Stimulated activated effector memory CD8-positive, alpha-beta T cell treated with anti-CD3 and anti-CD28 coated beads, Interleukin-12 subunit alpha, Interleukin-12 subunit beta, amount 100 ng/mL, for 72 hours (primary cell): ENCODE results near the gene APP.

Source experiments
- ATAC-seq: fragments of 150-1000 bp; cut with Tn5 transposase; 2 replicates; pipeline ENCODE4 v1.10.0; 2021
- DNase-seq, 2 donors: peaks; one replicate each; pipeline ENCODE4 v3.0.0; 2021 to 2022; ENCODE audit warnings: low spot score in 2 of 2
- H3K27ac Mint-ChIP-seq: one replicate; pipeline ENCODE4 v1.8.0; 2022; ENCODE audit warnings: mild to moderate bottlenecking, mixed read lengths
- H3K36me3 Mint-ChIP-seq: one replicate; pipeline ENCODE4 v1.8.0; 2022; ENCODE audit warnings: mild to moderate bottlenecking, mixed read lengths
- H3K4me1 Mint-ChIP-seq: one replicate; pipeline ENCODE4 v1.8.0; 2022; ENCODE audit warnings: mixed read lengths
- H3K4me3 Mint-ChIP-seq: one replicate; pipeline ENCODE4 v1.8.0; 2022; ENCODE audit warnings: mild to moderate bottlenecking, mixed read lengths
- H3K9me3 Mint-ChIP-seq: one replicate; pipeline ENCODE4 v1.8.0; 2022; ENCODE audit warnings: mixed read lengths

APP gene

GRCh38 chr21:26171258-26172100, 909 bp upstream of the APP start:
- H3K4me1 Mint-ChIP-seq = peaks cover 23% of the 10 kb centered on the region

GRCh38 chr21:26169611-26170470, 729 bp downstream of the APP start:
- no peaks in the 10 kb centered on the region for H3K36me3 Mint-ChIP-seq
- H3K4me3 Mint-ChIP-seq = peak overlapping the region; percentile 79
- no peaks in the 10 kb centered on the region for H3K9me3 Mint-ChIP-seq
- DNase-seq (peak; percentile 9 to 48), ATAC-seq (peak; percentile 53)
- H3K27ac Mint-ChIP-seq = peak overlapping the region; percentile 69
- H3K4me1 Mint-ChIP-seq = peaks cover 23% of the 10 kb centered on the region

More at GRCh38 chr21:26171258-26172100, 909 bp upstream of the APP start:
- Mint-ChIP-seq H3K4me3 (peak overlapping the region; percentile 79), H3K36me3 (no peaks in the 10 kb centered on the region), H3K27ac (no peak overlapping the region), H3K9me3 (no peaks in the 10 kb centered on the region)
- DNase-seq (no peak), ATAC-seq (no peak)

GRCh38 chr21:26169061-26169610, 1.4 kb downstream of the APP start:
- H3K27ac Mint-ChIP-seq = peak overlapping the region; percentile 69
- DNase-seq (no peak), ATAC-seq (peak; percentile 59)
- peaks cover 23% of the 10 kb centered on the region for H3K4me1 Mint-ChIP-seq
- H3K36me3 Mint-ChIP-seq = no peaks in the 10 kb centered on the region
- peak overlapping the region; percentile 79 for H3K4me3 Mint-ChIP-seq
- H3K9me3 Mint-ChIP-seq = no peaks in the 10 kb centered on the region

- H3K4me3 Mint-ChIP-seq = no peak overlapping the region
- no peak for DNase-seq
- H3K27ac Mint-ChIP-seq = no peak overlapping the region
- no peaks in the 10 kb centered on the region for H3K36me3 Mint-ChIP-seq
- no peaks in the 10 kb centered on the region for H3K9me3 Mint-ChIP-seq
- H3K4me1 Mint-ChIP-seq = peaks cover 23% of the 10 kb centered on the region
- ATAC-seq = no peak
Observed at GRCh38 chr21:26168371-26168770, 2.2 kb downstream of the APP start.

- no peak overlapping the region for H3K27ac Mint-ChIP-seq
- no peaks in the 10 kb centered on the region for H3K9me3 Mint-ChIP-seq
- ATAC-seq = no peak
- no peak for DNase-seq
- no peak overlapping the region for H3K4me3 Mint-ChIP-seq
- peaks cover 23% of the 10 kb centered on the region for H3K4me1 Mint-ChIP-seq
- no peaks in the 10 kb centered on the region for H3K36me3 Mint-ChIP-seq
Observed at GRCh38 chr21:26167593-26167992, 3.0 kb downstream of the APP start.

- ATAC-seq (no peak), DNase-seq (no peak)
- no peak overlapping the region for H3K27ac Mint-ChIP-seq
- H3K36me3 Mint-ChIP-seq = no peaks in the 10 kb centered on the region
- H3K4me1 Mint-ChIP-seq = peaks cover 13% of the 10 kb centered on the region
- no peaks in the 10 kb centered on the region for H3K9me3 Mint-ChIP-seq
- H3K4me3 Mint-ChIP-seq = no peak overlapping the region
Observed at GRCh38 chr21:26165331-26165730, 5.2 kb downstream of the APP start.

GRCh38 chr21:26164311-26164710, 6.3 kb downstream of the APP start:
- ATAC-seq (no peak), DNase-seq (no peak)
- Mint-ChIP-seq H3K36me3 (no peaks in the 10 kb centered on the region), H3K4me1 (peaks cover 7% of the 10 kb centered on the region), H3K27ac (no peak overlapping the region), H3K4me3 (no peak overlapping the region), H3K9me3 (no peaks in the 10 kb centered on the region)

- Mint-ChIP-seq H3K27ac (no peak overlapping the region), H3K4me1 (peaks cover 6% of the 10 kb centered on the region), H3K9me3 (no peaks in the 10 kb centered on the region), H3K4me3 (no peak overlapping the region), H3K36me3 (no peaks in the 10 kb centered on the region)
- ATAC-seq (no peak), DNase-seq (no peak)
Observed at GRCh38 chr21:26162081-26162480, 8.5 kb downstream of the APP start.

GRCh38 chr21:26159869-26160268, 10.7 kb downstream of the APP start:
- Mint-ChIP-seq H3K36me3 (no peaks in the 10 kb centered on the region), H3K27ac (no peak overlapping the region), H3K9me3 (no peaks in the 10 kb centered on the region), H3K4me1 (peaks cover 6% of the 10 kb centered on the region), H3K4me3 (no peak overlapping the region)
- ATAC-seq = no peak
- no peak for DNase-seq

- ATAC-seq = no peak
- no peak overlapping the region for H3K27ac Mint-ChIP-seq
- no peak overlapping the region for H3K4me3 Mint-ChIP-seq
Observed at GRCh38 chr21:26157801-26158200, 12.8 kb downstream of the APP start.

GRCh38 chr21:26154753-26155152, 15.8 kb downstream of the APP start:
- no peaks in the 10 kb centered on the region for H3K36me3 Mint-ChIP-seq
- H3K4me3 Mint-ChIP-seq = no peak overlapping the region
- no peak overlapping the region for H3K27ac Mint-ChIP-seq
- H3K9me3 Mint-ChIP-seq = no peaks in the 10 kb centered on the region
- no peak for ATAC-seq
- no peak for DNase-seq
- H3K4me1 Mint-ChIP-seq = peaks cover 6% of the 10 kb centered on the region

More at GRCh38 chr21:26157801-26158200, 12.8 kb downstream of the APP start:
- Mint-ChIP-seq H3K9me3 (no peaks in the 10 kb centered on the region), H3K36me3 (no peaks in the 10 kb centered on the region), H3K4me1 (peaks cover 6% of the 10 kb centered on the region)
- no peak for DNase-seq

- H3K4me3 Mint-ChIP-seq = no peak overlapping the region
- no peaks in the 10 kb centered on the region for H3K36me3 Mint-ChIP-seq
- DNase-seq = no peak
- H3K9me3 Mint-ChIP-seq = no peaks in the 10 kb centered on the region
- ATAC-seq = no peak
- no peak overlapping the region for H3K27ac Mint-ChIP-seq
- H3K4me1 Mint-ChIP-seq = peaks cover 6% of the 10 kb centered on the region
Observed at GRCh38 chr21:26153758-26154157, 16.8 kb downstream of the APP start.

- no peaks in the 10 kb centered on the region for H3K4me1 Mint-ChIP-seq
- no peak overlapping the region for H3K27ac Mint-ChIP-seq
- DNase-seq = no peak
Observed at GRCh38 chr21:26148840-26149354, 21.7 kb downstream of the APP start.

GRCh38 chr21:26148071-26148839, 22.3 kb downstream of the APP start:
- DNase-seq (no peak), ATAC-seq (no peak)
- Mint-ChIP-seq H3K27ac (no peak overlapping the region), H3K4me1 (no peaks in the 10 kb centered on the region), H3K9me3 (no peaks in the 10 kb centered on the region), H3K4me3 (no peak overlapping the region), H3K36me3 (no peaks in the 10 kb centered on the region)

More at GRCh38 chr21:26148840-26149354, 21.7 kb downstream of the APP start:
- Mint-ChIP-seq H3K4me3 (no peak overlapping the region), H3K9me3 (no peaks in the 10 kb centered on the region), H3K36me3 (no peaks in the 10 kb centered on the region)
- ATAC-seq = no peak

GRCh38 chr21:26147535-26147934, 23.0 kb downstream of the APP start:
- no peaks in the 10 kb centered on the region for H3K36me3 Mint-ChIP-seq
- H3K4me1 Mint-ChIP-seq = no peaks in the 10 kb centered on the region
- H3K9me3 Mint-ChIP-seq = no peaks in the 10 kb centered on the region
- DNase-seq (no peak), ATAC-seq (no peak)
- no peak overlapping the region for H3K4me3 Mint-ChIP-seq
- H3K27ac Mint-ChIP-seq = no peak overlapping the region
